NCI-H460 (cell line): ENCODE data around the gene CLCA1. TPM values are rescaled to one million over a fixed set of nuclear protein-coding genes. Genes with fewer than 3 reads are reported as not detected.
"Not testable (repeated sequence)": the region's sequence is repeated elsewhere in the genome, so short reads cannot be mapped to it uniquely, and the experiment has no call there.

Experiments used
- DNase-seq: peaks from one replicate; pipeline ENCODE4 v3.0.0-alpha.2; 2016; ENCODE audit warnings: low read depth; ENCODE audit errors: extremely low read depth
- total RNA-seq: library from RNA; depleted of rRNA; stranded (reverse); fragments of >200 nt; shearing (Covaris generic); gene quantifications from 2 replicates; pipeline ENCODE4 v1.2.3, GENCODE V29; 2014

CLCA1 gene
- total RNA-seq, 1 experiment from 2014 or later: not detected

DNA sequence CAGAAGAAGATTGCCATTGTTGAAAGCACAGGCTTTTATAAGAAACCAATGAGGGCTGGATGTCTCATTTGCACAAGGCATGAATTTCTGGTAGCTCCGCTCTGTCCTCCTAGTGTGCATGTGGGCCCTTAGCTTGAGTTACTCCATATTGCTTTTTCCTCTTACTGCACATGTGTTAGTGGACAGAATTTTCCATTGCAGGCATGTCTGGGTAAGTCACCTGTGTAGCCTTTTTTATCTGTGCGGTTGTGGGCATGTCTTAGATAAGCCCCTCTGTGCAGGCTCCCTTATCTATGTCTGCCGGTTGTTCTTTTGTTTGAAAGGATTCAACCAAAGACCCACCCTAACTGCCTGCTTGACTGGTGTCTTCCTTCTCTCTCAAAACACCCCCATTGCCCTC, 7.2 kb upstream of the CLCA1 start:
- DNase-seq: no peak

DNA sequence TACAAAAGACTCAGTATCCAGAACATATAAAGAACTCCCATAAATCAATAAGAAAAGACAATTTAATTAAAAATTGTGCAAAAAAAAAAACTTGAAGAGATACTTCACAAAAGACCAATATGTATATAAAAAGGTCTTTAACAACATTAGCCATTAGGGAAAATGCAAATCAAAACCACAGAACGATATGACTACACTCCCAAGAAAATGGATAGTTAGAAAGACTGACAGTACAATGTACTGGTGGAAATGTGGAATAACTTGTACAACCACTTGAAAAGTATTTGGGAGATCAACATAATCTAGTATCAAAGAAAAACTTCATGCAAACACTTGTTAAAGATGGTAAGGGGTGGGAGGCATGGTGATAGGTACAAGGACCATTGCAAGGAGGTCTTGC, 3.9 kb upstream of the CLCA1 start:
- no peak for DNase-seq

DNA sequence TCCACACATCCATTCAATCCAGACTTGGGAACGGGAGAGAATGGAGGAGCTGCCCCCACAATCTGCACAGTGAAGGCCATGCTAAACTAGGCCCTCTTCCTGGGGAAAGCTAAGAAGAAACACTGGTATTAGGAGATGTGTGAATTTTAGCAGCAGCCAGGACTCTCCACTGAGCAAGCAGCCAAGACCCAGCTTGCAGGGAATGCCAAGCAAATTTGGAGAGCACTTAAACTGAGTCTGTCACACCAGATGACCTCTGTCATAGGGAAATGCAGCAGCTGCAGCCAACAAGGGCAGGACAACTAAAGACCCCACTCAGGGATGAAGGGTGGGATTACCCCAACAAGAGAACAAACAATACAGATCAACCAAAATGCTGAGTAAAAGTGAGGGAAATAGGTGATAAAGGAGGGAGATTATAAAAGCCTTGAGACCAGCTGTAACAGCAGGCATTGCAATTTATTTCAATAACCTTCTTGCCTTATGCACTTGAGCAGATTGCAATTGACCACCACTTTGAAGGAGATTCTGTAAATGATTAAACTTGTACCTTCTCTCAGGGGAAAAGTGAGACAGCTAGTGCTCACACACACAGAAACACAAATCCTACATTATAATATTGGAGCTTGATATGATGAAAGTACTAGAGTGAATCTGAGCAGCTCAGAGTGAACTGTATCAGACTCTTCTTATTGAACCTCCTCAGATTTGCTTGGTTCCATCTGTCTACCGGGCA, 2.5 kb upstream of the CLCA1 start:
- DNase-seq: no peak

DNA sequence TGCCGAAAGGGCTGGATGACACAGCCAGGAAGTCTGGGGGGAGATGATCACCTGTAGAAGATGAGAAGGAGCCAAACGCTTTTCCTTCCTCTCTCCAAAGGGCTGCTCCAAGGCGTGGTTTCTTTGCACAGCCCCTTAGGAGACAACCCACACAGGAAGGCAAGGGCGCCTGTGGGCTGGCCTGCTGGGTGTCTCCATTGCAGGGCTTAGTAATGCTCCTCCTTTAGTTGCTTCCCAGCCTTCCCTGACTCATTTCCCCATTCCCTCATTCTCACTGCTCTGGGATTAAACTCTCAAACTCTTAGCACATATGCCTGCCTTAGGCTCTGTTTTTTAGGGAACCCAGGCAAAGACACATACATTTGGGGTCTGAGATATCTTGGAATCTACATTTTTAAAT, 1.7 kb upstream of the CLCA1 start:
- no peak for DNase-seq

DNA sequence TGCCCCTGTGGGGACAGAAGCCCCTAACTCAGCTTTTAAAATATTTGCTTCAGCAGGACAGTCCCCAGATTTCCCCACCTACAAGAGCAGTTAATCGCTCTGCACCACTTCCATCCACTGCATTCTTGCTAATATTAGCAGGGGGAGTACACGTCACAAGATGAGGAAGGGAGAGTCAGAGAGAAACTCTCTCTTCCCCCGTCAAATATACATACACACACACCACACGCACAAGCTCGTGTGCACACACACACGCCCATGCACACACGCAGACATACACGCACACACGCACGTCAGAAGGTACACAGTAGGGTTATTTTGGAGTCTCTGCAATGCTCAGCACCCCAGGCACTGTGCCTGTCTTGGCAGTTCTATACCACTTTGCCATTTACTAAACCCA, 2.1 kb downstream of the CLCA1 start:
- DNase-seq: no peak

DNA sequence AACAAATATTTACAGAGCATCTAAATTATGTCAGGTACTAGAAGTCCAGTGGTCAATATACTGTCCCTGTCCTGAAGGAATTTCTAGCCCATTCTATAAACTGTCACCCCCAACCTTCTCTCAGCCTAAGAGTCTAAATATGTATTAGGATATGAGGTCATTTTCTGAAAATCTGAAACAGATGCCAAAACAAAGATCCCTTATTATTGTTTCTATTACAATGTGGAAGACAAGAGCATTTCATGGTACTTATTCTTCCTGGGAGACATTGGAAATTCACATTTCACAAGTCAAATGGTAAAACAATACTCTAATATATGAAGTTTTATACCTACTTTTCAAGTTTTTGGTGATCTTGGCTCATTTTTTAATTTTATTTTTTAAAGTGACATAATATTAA, 2.6 kb downstream of the CLCA1 start:
- no peak for DNase-seq

DNA sequence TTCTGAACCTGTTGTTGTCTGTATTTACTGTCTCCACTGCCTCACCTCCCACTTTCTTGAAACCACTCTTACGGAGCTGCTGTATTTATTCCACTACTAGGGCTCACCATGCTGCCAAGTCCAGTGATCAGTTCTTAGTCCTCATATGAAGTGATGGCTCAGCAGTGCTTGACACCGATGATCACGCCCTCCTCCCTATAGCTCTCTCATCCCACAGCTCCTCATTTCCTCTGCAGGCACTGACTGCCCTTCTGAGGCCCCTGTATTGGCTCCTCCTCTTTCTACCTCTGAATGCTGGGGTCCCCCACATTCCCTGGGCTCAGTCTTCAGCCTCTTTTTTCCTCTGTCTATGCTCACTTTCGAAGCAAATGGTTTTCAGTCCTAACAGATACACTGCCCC, 3.4 kb downstream of the CLCA1 start:
- no peak for DNase-seq

DNA sequence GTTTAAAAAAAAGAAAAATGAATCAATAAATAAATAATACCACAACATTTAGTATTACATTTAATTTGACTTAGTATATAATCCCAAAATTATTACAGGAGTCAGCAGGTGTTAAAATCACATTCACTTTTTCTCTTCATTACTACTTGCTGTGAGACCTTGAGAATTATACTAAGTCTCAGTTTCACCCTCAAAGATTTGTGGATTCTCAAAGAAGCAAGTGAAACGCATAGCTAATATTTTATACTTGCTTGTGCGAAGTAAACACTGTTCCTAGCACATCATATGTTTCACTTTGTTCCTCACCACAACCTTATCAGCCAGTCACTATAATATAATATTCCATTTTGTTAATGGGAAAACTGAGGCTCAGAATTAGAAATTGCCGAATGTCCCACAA, 4.0 kb downstream of the CLCA1 start:
- no peak for DNase-seq

DNA sequence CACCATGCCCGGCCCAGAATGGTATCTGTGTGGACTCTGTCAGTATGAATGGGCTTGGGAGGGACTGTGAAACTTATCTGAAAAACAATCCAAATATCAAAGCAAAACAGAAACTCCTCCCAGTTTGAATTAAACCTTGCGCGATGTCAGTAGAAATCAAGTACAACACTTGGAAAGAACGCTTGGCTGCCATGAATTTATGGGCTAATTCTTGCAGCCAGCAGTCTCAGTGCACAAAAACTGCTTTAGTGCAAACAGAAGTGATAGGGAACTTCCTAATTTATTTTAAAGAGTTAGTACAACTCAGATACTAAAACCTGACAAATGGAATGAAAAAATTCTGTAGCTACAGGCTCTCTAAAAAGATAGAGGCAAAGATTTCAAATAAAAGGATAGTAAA, 8.5 kb downstream of the CLCA1 start:
- DNase-seq: no peak

DNA sequence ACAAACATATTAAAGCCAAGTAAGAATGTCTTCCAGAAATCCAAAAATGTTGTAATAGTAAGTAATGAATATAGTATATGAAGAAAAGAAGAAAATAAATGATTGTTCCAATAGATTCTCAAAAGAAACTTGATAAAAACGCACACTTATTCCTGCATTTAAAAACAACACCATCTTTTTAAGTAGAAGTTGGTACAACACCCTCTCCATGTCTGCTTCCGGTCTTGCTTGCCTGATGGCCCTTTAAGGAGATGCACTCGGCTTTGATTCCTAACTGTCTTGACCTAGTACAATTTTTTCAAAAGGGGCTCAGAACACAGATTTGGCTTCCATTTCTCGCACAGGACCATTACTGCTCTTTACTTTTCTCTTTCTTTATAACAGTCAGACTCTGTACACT, 9.0 kb downstream of the CLCA1 start:
- no peak for DNase-seq

DNA sequence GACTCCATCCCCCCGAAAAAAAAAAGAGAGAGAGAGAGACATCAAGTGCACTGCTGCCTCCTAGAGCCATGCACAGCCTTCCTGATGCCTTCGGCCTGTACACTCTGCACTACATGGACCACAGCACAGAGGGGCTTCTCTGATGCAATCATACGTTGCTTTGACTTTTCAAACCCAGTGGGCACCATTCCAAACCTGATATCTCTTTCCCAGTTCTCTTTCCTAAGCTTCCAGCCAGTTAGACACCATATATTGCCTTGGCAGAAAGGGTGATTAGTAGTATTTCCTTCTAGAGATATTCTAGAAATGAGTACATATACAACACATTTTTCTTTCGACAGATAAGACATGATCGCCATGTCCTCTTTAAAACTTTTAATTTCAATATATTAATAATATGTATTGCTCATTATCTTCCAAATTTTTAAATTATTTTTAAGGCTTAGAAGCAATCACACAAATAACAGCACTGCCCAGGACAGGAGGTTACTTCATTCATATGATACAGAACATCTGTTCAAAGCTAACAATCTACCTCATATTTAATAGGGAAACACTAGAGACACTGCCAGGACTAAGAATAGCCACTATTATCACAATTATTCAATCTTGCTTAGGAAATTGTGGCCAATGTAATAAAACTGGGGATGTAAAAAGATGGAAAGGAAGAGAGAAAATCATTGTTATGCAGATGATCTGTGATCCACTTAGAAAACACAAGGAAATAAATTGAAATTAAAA, 9.9 kb downstream of the CLCA1 start:
- no peak for DNase-seq

DNA sequence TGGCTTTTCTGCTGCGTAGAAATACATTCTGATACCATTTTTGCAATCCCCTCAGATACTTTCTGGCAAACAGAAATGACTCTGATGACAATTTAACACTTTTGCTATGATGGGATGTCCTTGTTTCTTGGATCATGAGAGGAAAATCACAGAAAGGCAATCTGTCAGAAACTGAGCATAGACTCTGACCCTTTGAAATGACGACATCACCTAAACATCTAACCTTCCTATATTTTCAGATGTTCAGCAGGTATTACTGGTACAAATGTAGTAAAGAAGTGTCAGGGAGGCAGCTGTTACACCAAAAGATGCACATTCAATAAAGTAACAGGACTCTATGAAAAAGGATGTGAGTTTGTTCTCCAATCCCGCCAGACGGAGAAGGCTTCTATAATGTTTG, 13.2 kb downstream of the CLCA1 start:
- DNase-seq: no peak

DNA sequence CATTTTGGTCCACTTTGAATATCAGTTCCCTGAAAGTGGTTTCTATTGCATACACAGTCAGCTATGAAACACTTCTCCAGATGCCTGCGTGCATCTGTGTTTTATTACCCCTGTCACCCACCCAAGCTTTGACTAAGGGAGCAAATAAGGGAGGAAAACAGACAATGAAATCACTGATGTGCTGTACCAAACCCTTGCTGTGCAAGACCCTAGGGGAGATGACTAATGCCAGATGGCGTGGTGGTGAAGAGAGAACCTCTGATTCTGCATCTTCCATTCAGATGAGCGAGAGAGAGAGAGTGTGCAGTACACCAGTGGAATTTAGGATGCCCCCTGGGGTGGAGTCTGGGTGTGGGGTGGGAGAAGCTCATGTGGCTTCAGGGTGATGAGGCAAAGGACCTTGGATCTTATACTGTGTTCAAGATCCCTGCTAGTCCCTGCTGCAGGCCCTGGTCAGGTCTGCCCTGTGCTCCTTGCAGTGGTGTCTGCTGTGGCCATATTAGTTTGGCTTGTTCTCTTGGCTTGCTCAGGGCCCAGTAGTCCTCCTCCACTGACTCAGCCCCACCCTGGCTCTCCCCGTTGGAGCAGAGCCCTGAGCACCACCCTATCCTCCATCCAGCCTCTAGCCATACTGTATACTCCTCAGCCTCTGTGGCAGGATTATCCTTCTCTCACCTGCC, 18.5 kb downstream of the CLCA1 start:
- DNase-seq: no peak

DNA sequence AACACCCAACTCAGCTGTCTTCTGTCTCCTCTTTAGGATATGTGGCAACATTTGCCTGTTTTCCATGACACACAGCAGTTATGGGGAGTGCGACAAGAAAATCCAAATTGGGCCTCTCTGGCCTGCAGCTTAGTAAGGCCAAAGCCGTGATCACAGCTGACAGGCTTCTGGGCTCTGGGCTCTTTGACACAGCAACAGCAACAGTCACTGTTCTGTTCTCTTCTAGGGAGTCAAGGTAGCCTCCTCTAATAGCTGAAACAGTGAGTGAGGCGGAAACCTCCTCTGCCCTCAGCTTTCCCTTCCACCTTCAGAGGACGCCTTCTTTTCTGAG, 19.0 kb downstream of the CLCA1 start:
- no peak for DNase-seq

DNA sequence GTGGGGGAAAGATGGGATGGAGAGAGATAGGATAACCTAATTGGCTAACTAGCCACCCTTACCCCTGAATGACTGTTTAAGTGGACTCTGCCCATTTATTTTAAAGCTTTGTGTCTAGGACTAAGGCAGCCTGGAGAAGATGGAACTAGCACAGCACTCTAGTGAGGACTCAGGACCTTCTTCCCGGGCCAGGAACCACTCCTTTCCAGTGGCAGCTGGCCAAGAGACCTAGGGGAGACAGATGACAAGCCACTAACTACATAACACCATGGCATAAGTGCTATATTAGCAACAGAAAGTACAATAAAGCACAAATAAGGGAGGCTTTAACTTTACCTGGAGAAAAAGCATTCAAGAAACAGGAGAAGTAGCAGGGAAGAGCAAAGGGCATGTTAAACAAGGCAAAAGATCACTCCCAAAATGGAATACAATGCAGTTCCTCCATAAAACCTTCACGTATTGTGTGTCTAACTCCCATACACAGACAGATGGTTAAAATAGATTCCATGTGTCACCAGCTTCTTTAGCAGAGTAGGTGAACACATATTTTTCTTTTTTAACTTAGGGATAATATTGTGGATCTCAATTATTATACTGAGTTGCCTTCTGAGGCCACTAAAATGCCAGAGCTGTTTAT, 20.6 kb downstream of the CLCA1 start:
- DNase-seq: no peak

DNA sequence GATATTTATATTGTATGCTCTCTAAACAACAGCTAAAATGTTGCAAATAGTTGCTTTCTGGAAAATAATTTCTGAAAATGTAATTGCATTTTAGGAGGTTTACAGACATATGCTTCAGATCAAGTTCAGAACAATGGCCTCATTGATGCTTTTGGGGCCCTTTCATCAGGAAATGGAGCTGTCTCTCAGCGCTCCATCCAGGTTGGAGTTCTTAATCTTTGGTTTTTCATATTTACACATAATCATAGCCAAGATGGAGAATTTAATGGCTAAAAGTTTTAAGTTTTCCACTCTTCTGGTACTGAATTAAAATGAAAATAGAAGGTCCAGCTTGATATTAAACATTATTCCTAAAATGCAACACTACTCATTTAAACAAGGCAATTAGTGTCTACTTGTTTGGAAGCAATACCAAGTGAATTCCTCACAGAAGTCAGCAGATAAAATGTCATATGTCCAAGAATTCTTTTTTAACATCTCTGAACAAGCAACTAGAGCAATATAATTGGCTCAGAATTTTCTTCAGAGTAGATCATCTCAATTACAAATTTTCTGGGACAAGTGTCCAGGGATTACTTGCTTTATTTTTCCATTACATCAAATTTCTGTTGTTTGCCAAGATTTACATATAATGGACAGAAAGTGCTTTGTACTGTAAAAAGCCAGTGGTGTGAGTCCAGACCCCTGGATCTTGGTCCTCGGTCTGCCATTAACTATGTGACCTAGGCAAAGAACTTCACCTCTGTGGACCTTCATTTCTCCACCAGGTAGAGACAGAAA, 22.6 kb downstream of the CLCA1 start:
- DNase-seq: no peak

DNA sequence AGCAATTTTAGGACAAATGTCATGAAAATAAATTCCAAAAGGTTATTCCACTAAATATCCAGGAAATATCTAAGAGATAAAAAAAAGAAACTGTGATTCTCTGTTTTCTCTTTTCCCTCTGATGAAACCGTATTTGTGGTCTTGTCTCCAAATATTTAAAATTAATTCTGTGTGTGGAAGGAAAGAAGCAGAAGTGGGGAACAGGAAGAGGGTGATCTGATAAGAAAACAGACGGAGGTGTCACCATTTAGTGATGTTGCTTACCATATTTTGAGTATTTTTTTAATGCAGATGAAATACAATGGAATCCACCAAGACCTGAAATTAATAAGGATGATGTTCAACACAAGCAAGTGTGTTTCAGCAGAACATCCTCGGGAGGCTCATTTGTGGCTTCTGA, 29.6 kb downstream of the CLCA1 start:
- DNase-seq: no peak

DNA sequence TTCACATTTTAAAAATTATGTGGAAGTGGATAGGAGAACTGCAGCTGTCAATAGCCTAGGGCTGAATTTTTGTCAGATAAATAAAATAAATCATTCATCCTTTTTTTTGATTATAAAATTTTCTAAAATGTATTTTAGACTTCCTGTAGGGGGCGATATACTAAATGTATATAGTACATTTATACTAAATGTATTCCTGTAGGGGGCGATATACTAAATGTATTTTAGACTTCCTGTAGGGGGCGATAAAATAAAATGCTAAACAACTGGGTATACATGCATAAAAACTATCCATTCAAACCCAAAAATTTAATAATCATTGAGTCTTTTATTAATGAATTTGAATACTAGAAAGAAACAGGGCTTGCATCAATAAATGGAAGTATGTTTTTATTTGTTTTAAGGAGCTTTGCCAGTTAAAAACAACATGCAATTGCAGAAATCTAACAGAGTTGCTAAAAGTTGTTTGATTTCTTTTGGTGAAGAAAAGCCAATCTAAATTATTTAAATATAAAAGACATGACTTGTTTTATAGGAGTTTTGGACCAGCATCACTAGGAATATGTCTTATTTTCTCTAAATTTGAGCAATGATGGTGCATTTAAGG, 31.4 kb downstream of the CLCA1 start:
- peak; percentile 15 for DNase-seq

DNA sequence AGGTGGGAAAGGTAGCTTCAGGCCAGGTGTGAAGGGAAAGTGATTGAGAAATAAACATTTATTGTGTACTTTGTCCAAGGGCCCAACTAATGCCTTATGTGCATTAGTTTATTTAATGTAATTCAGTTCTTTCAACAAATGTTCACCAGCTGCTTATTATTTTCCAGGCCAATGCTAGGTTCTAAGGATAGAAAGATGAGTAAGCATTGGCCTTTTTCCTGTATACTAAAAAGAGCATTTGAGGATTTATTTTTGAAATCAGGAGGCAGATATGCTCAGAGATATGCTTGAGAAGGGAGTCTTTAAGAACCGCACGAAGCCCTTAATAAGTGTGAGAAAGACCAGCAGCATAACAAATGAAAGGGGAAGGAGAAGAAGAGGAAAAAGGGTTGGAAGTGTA, 32.0 kb downstream of the CLCA1 start:
- DNase-seq: no peak

DNA sequence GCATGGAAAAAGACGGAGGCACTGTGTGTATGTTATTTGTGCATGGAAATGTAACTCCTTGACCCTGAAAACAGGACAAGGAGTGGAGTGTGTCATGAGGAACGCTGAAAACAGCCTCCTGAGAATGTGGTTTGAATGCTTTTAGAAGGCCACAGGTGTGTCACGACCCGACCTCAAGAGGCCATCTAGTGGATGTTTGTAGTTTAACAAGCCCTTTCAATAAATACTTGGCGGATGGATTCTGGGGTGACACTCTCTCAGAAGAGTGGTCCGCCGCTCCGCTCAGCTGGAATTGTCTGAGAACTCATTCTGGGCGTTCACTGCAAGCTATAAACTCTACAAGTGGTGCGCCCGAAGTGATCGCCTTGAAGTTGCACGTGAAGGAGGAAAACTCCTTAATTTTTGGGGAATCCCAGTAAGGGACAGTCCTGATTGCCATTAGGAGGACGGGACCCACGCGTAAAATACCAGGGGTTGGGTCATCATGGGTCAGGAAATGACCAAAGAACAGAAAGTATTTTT, 33.5 kb downstream of the CLCA1 start:
- not testable (repeated sequence) for DNase-seq
